Breast epithelium (tissue), 4 donors: ENCODE data around the gene GREB1L. TPM values are rescaled to one million over a fixed set of nuclear protein-coding genes. Genes with fewer than 3 reads are reported as not detected.

ENCODE experiments used
- DNase-seq, 2 donors: peaks; one replicate each; pipeline ENCODE4 v3.0.0-alpha.2; 2019; ENCODE audit warnings: low spot score in 2 of 2
- H3K27ac ChIP-seq, 2 donors: fragments of 200-600 bp; sonication (generic) in 1 of 2; one replicate each; pipeline ENCODE4 v1.5.1; 2016 to 2019; ENCODE audit warnings: mild to moderate bottlenecking in 1 of 2
- H3K27me3 ChIP-seq, 2 donors: fragments of 200-600 bp; sonication (generic) in 1 of 2; one replicate each; pipeline versions ENCODE4 v1.5.1 to v1.6.0; 2017 to 2019; ENCODE audit warnings: control low read depth in 1 of 2, mild to moderate bottlenecking in 1 of 2
- H3K36me3 ChIP-seq: fragments of 200-600 bp; one replicate; pipeline ENCODE4 v1.5.1; 2019
- H3K4me1 ChIP-seq, 2 donors: fragments of 200-600 bp; sonication (generic); one replicate each; pipeline ENCODE4 v1.5.1; 2016 to 2019; ENCODE audit warnings: control low read depth in 1 of 2
- H3K4me3 ChIP-seq, 3 donors: fragments of 200-600 bp; sonication (generic); 1 replicate in 2 of 3; 2 replicates in 1 of 3; pipeline ENCODE4 v1.5.1; 2016 to 2019; ENCODE audit warnings: mild to moderate bottlenecking in 3 of 3, moderate library complexity in 2 of 3
- H3K9me3 ChIP-seq, 2 donors: fragments of 200-600 bp; sonication (generic) in 1 of 2; one replicate each; pipeline ENCODE4 v1.5.1; 2016 to 2019; ENCODE audit warnings: control low read depth in 1 of 2
- POLR2A ChIP-seq: fragments of 450-650 bp; IDR thresholded peaks from one replicate; pipeline ENCODE4 v1.6.1; 2016; ENCODE audit warnings: antibody characterized with exemption, mild to moderate bottlenecking, moderate library complexity
- POLR2AphosphoS5 ChIP-seq, 3 donors: sonication (generic); formaldehyde crosslinking; IDR thresholded peaks; one replicate each; pipeline ENCODE4 v1.6.1; 2017; ENCODE audit warnings: antibody characterized with exemption in 3 of 3
- intact Hi-C: fragments of 100-400 bp; cut with DNase I; formaldehyde crosslinking; loops from one replicate; pipeline ENCODE4 v1.15.1; 2023; ENCODE audit warnings: low total_unique reads
- total RNA-seq, 3 donors: library from RNA; depleted of rRNA; stranded (reverse); fragments of >200 nt; gene quantifications; one replicate each; pipeline ENCODE4 v1.1.0, GENCODE V29; 2016
- TF ChIP-seq, protein P1 (sequence below), 3 donors: fragments of 450-650 bp; IDR thresholded peaks; one replicate each; pipeline ENCODE4 v1.5.1; 2016 to 2017; ENCODE audit warnings: antibody characterized with exemption in 3 of 3, mild to moderate bottlenecking in 3 of 3, moderate library complexity in 3 of 3

Gene GREB1L
- total RNA-seq, 3 donors from 2014 or later, result 6.6 to 75.7 (median 8.9) TPM

DNA sequence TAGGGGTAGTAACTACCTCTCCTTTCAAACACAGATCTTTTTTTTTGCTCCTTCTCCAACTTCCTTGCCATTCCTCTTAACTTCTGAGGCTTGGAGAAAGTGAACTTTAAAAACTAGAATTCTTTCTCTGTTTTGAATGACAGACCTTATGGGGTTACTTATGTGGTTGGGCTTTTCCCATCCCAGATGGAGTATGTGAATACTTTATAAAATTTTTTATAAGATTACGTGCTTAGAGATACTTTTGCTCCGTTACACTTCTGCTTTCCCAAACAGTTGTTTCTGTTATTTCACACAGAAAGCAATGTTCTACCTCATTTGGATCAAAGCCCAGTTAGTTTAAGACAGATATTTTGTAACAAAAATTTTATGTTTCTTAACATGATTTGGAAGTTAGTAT, 20.2 kb downstream of the GREB1L start:
- H3K36me3 ChIP-seq, result no peaks in the 10 kb centered on the region
- TF ChIP-seq POLR2AphosphoS5 (IDR thresholded peaks at IDR 0.05) (no peak), POLR2A (no peak)
- TF ChIP-seq, protein P1, sequence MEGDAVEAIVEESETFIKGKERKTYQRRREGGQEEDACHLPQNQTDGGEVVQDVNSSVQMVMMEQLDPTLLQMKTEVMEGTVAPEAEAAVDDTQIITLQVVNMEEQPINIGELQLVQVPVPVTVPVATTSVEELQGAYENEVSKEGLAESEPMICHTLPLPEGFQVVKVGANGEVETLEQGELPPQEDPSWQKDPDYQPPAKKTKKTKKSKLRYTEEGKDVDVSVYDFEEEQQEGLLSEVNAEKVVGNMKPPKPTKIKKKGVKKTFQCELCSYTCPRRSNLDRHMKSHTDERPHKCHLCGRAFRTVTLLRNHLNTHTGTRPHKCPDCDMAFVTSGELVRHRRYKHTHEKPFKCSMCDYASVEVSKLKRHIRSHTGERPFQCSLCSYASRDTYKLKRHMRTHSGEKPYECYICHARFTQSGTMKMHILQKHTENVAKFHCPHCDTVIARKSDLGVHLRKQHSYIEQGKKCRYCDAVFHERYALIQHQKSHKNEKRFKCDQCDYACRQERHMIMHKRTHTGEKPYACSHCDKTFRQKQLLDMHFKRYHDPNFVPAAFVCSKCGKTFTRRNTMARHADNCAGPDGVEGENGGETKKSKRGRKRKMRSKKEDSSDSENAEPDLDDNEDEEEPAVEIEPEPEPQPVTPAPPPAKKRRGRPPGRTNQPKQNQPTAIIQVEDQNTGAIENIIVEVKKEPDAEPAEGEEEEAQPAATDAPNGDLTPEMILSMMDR (IDR thresholded peaks at IDR 0.05), result no peak
- no peaks in the 10 kb centered on the region for H3K27me3 ChIP-seq
- intact Hi-C loops, result no loop called here
- no peak for DNase-seq
- H3K27ac ChIP-seq, result no peak overlapping the region
- no peaks in the 10 kb centered on the region for H3K4me1 ChIP-seq
- no peak overlapping the region for H3K4me3 ChIP-seq
- no peaks in the 10 kb centered on the region for H3K9me3 ChIP-seq

- TF ChIP-seq POLR2AphosphoS5 (IDR thresholded peaks at IDR 0.05) (no peak), POLR2A (no peak)
- TF ChIP-seq, protein P1 (IDR thresholded peaks at IDR 0.05), result no peak
Observed at GRCh38 chr18:21262979-21263378, 20.9 kb downstream of the GREB1L start.

GRCh38 chr18:21264651-21265050, 22.6 kb downstream of the GREB1L start:
- Histone ChIP-seq H3K27ac (no peak overlapping the region), H3K4me1 (no peaks in the 10 kb centered on the region), H3K9me3 (no peaks in the 10 kb centered on the region), H3K27me3 (no peaks in the 10 kb centered on the region), H3K4me3 (no peak overlapping the region), H3K36me3 (no peaks in the 10 kb centered on the region)
- intact Hi-C loops, result no loop called here
- no peak for DNase-seq
- no peak for TF ChIP-seq POLR2A
- TF ChIP-seq, protein P1 (IDR thresholded peaks at IDR 0.05), result no peak

More at GRCh38 chr18:21262979-21263378, 20.9 kb downstream of the GREB1L start:
- H3K9me3 ChIP-seq, result no peaks in the 10 kb centered on the region
- intact Hi-C loops, result no loop called here
- H3K27ac ChIP-seq, result no peak overlapping the region
- DNase-seq, result no peak
- H3K4me1 ChIP-seq, result no peaks in the 10 kb centered on the region
- H3K36me3 ChIP-seq, result no peaks in the 10 kb centered on the region
- H3K4me3 ChIP-seq, result no peak overlapping the region
- no peaks in the 10 kb centered on the region for H3K27me3 ChIP-seq

- TF ChIP-seq POLR2AphosphoS5 (IDR thresholded peaks at IDR 0.05) (no peak), POLR2A (no peak)
- TF ChIP-seq, protein P1 (IDR thresholded peaks at IDR 0.05), result no peak
- Histone ChIP-seq H3K36me3 (no peaks in the 10 kb centered on the region), H3K4me1 (no peaks in the 10 kb centered on the region), H3K27ac (no peak overlapping the region), H3K4me3 (no peak overlapping the region), H3K9me3 (no peaks in the 10 kb centered on the region), H3K27me3 (no peaks in the 10 kb centered on the region)
- intact Hi-C loops, result no loop called here
- no peak for DNase-seq
Observed at GRCh38 chr18:21265971-21266673, 24.1 kb downstream of the GREB1L start.

DNA sequence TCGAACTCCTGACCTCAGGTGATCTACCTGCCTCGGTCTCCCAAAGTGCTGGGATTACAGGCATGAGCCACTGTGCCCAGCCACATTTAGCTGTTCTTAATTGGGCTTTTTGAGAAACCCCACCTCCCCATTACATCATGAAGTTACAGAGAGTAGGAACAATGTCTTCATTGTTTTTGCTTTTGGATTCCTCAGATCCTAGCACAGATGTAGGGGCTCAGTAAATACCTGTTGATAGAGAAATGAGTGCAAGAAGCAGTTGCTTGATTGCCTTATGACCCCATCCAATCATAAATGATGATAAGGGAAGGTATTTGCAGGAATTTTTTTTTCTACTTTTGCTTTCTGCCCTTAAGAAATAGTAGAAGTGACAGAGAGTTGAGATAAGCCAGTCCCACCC, 25.4 kb downstream of the GREB1L start:
- intact Hi-C loops, result no loop called here
- no peaks in the 10 kb centered on the region for H3K36me3 ChIP-seq
- H3K27ac ChIP-seq, result no peak overlapping the region
- H3K4me1 ChIP-seq, result no peaks in the 10 kb centered on the region
- H3K27me3 ChIP-seq, result no peaks in the 10 kb centered on the region
- DNase-seq, result no peak
- TF ChIP-seq, protein P1 (IDR thresholded peaks at IDR 0.05), result no peak
- TF ChIP-seq POLR2AphosphoS5 (IDR thresholded peaks at IDR 0.05) (no peak), POLR2A (no peak)
- H3K9me3 ChIP-seq, result no peaks in the 10 kb centered on the region
- no peak overlapping the region for H3K4me3 ChIP-seq
